ENCODE data around the gene ZNF800. TPM values are rescaled to one million over a fixed set of nuclear protein-coding genes. Genes with fewer than 3 reads are reported as not detected.
"Not testable (repeated sequence)": the region's sequence is repeated elsewhere in the genome, so short reads cannot be mapped to it uniquely, and the experiment has no call there.

The ZNF800 gene, protein sequence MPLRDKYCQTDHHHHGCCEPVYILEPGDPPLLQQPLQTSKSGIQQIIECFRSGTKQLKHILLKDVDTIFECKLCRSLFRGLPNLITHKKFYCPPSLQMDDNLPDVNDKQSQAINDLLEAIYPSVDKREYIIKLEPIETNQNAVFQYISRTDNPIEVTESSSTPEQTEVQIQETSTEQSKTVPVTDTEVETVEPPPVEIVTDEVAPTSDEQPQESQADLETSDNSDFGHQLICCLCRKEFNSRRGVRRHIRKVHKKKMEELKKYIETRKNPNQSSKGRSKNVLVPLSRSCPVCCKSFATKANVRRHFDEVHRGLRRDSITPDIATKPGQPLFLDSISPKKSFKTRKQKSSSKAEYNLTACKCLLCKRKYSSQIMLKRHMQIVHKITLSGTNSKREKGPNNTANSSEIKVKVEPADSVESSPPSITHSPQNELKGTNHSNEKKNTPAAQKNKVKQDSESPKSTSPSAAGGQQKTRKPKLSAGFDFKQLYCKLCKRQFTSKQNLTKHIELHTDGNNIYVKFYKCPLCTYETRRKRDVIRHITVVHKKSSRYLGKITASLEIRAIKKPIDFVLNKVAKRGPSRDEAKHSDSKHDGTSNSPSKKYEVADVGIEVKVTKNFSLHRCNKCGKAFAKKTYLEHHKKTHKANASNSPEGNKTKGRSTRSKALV
- 13.7 TPM for polyA plus RNA-seq (2012; ENCODE audit: missing spikeins)

GRCh38 chr7:127392566-127393367 lies at the start of gene ZNF800:
ZNF800 (minus strand) TSS chr7:127392708; CDS start chr7:127391557, 1,151 bp downstream.
- DNase-seq (ENCODE audit: insufficient read length) = peak; percentile 88
- peak; percentile 88 for FAIRE-seq
- TF ChIP-seq POLR2A (IDR thresholded peaks at IDR 0.05; ENCODE audit: low read depth, low read length) (peak; percentile 94), POLR2AphosphoS5 (IDR thresholded peaks at IDR 0.05; ENCODE audit: low read depth, low read length) (peak; percentile 90), TAF1 (IDR thresholded peaks at IDR 0.05; ENCODE audit: borderline replicate concordance, low read depth, low read length) (peak; percentile 96)

- no peak for DNase-seq (ENCODE audit: insufficient read length)
- TF ChIP-seq TAF1 (IDR thresholded peaks at IDR 0.05; ENCODE audit: borderline replicate concordance, low read depth, low read length) = no peak
- no peak for TF ChIP-seq POLR2AphosphoS5 (IDR thresholded peaks at IDR 0.05; ENCODE audit: low read depth, low read length)
- no peak for TF ChIP-seq POLR2A (IDR thresholded peaks at IDR 0.05; ENCODE audit: low read depth, low read length)
- FAIRE-seq = no peak
Measured at GRCh38 chr7:127440206-127440605, 47.7 kb upstream of the ZNF800 start.

DNA sequence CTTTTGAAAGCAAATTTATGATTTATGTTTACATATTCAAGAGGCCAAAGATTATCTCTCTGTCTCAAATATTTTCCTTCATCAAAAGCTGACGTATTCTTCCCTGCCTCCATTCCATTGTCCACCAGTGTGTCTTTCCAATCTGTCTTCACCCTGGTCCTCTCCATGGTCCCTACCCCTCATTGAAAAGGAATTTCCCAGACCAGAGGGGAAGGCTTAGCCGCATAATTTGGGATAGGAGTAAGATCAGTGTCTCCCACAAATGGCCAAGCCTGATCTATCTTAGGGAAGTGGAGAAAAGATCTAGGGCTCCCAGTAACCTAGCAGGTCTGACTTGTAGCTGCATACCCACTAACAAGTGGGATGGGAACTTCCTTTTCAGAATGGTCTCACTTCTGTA lies 46.3 kb upstream of the ZNF800 start:
- TF ChIP-seq POLR2A (IDR thresholded peaks at IDR 0.05; ENCODE audit: low read depth, low read length) = no peak
- TF ChIP-seq POLR2AphosphoS5 (IDR thresholded peaks at IDR 0.05; ENCODE audit: low read depth, low read length) = no peak
- TF ChIP-seq TAF1 (IDR thresholded peaks at IDR 0.05; ENCODE audit: borderline replicate concordance, low read depth, low read length) = no peak
- FAIRE-seq = no peak
- no peak for DNase-seq (ENCODE audit: insufficient read length)

GRCh38 chr7:127437837-127438236 lies 45.3 kb upstream of the ZNF800 start:
- no peak for FAIRE-seq
- DNase-seq (ENCODE audit: insufficient read length) = no peak

DNA sequence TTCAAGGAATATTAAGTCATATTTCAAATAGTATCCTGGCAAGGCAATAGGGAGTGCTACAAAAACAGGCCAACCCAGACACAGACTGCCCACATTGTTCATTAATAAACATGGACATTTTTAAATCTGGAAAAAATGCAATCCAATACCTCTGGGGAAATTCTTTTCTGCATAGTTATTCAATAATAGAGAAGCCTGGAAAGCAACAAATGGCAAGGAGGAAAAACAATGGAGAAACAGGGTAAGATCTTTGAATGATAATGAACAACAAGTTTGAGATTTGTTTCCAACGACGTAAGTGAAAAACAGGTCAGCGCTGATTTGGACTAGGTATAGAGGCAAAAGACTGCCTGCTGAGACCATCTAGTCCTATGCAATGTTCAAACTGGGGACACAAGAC lies 44.7 kb upstream of the ZNF800 start:
- FAIRE-seq = no peak
- no peak for TF ChIP-seq TAF1 (IDR thresholded peaks at IDR 0.05; ENCODE audit: borderline replicate concordance, low read depth, low read length)
- TF ChIP-seq POLR2AphosphoS5 (IDR thresholded peaks at IDR 0.05; ENCODE audit: low read depth, low read length) = no peak
- no peak for TF ChIP-seq POLR2A (IDR thresholded peaks at IDR 0.05; ENCODE audit: low read depth, low read length)
- DNase-seq (ENCODE audit: insufficient read length) = no peak

More at GRCh38 chr7:127437837-127438236, 45.3 kb upstream of the ZNF800 start:
- TF ChIP-seq TAF1 (IDR thresholded peaks at IDR 0.05; ENCODE audit: borderline replicate concordance, low read depth, low read length) = no peak
- TF ChIP-seq POLR2A (IDR thresholded peaks at IDR 0.05; ENCODE audit: low read depth, low read length) = no peak
- TF ChIP-seq POLR2AphosphoS5 (IDR thresholded peaks at IDR 0.05; ENCODE audit: low read depth, low read length) = no peak

- DNase-seq (ENCODE audit: insufficient read length); FAIRE-seq: not testable (repeated sequence)
Measured at GRCh38 chr7:127429281-127429680, 36.8 kb upstream of the ZNF800 start.

DNA sequence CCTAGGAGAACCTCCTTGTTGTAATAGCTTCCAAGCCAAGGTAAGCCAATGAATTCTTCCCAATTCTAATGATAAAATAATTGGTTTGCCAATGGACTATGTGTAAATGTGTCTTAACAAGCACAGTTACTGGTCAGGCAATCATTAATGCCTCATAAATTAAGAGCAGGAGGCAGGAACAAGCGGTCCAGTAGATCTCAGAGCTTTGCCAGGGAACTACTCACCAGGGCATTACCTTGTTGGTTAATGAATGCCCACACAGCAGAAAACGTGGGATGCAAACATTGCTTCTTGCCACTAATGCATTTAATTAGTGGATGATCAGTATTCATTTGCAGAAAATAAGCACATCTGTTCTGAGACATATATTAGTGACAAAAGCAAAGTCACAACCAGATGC lies 26.7 kb upstream of the ZNF800 start:
- no peak for FAIRE-seq
- no peak for TF ChIP-seq POLR2A (IDR thresholded peaks at IDR 0.05; ENCODE audit: low read depth, low read length)
- TF ChIP-seq TAF1 (IDR thresholded peaks at IDR 0.05; ENCODE audit: borderline replicate concordance, low read depth, low read length) = no peak
- TF ChIP-seq POLR2AphosphoS5 (IDR thresholded peaks at IDR 0.05; ENCODE audit: low read depth, low read length) = no peak
- no peak for DNase-seq (ENCODE audit: insufficient read length)

DNA sequence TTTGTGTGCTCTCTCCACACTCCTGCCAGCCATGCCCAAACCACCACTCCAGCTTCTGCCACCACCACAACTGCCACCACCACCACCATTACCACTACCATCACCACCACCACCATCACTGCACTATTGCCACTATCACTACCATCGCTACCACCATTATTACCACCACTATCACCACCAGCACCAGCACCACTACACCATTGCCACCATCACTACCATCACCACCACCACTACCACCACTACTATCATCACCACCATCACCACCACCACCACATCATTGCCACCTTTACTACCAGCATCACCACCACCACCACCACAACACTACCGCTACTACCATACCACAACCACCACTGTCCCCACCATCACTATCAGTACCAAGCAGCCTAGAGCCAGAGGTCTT lies 26.0 kb upstream of the ZNF800 start:
- no peak for DNase-seq (ENCODE audit: insufficient read length)
- FAIRE-seq = no peak
- TF ChIP-seq TAF1 (IDR thresholded peaks at IDR 0.05; ENCODE audit: borderline replicate concordance, low read depth, low read length) (no peak), POLR2AphosphoS5 (IDR thresholded peaks at IDR 0.05; ENCODE audit: low read depth, low read length) (no peak), POLR2A (IDR thresholded peaks at IDR 0.05; ENCODE audit: low read depth, low read length) (no peak)

DNA sequence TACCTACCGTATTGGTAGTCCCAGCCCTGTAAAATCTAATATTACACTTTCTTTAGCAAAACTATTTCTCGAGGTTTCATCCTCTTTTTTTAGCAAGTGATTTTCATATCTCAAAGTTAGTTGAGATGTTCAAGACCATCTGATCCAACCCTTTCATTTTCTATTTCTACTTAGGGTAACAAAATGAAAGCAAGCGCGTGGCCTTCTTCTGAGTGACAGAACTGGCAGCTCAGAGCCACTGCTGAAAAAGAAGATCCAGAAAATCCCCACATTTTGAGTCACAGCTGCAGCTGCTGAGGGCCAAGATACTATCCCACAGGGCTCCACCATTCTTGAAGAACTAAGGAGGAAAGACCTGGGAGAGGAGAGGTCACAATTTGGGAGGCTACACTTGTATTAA lies 24.8 kb upstream of the ZNF800 start:
- FAIRE-seq (no peak), DNase-seq (ENCODE audit: insufficient read length) (no peak)
- TF ChIP-seq TAF1 (IDR thresholded peaks at IDR 0.05; ENCODE audit: borderline replicate concordance, low read depth, low read length) (no peak), POLR2A (IDR thresholded peaks at IDR 0.05; ENCODE audit: low read depth, low read length) (no peak), POLR2AphosphoS5 (IDR thresholded peaks at IDR 0.05; ENCODE audit: low read depth, low read length) (no peak)

DNA sequence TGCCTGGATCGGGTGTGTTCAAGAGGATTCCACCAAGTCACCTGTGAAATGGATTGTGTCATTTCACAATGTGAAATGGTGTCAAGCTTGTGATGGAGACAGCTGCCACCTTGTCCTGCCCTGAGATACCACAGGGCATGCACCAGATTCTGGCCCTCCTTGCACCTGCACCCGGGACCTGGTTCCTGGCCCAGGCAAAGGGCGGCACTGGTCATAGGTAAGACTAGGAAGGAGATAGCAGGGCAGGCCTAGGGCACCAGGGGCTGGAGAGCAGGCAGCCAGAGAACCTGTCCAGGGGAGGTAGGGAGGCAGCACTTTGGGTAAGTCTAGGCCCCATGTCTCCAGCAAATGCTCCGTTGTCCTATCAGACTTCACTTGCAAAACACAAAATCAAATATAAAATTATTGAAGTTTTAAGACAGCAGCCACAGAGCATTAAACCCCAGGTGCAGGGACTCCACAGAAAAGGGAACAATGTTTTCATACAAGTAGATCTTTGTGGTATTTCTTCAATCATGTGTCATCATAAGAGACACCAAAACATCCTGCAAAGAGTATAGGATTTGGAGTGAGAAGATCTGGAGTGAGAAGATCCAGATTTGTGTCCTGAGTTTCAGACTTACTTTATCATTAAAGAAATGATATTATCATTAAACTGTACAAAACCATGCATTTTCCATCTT lies 22.7 kb upstream of the ZNF800 start:
- TF ChIP-seq POLR2AphosphoS5 (IDR thresholded peaks at IDR 0.05; ENCODE audit: low read depth, low read length) (no peak), POLR2A (IDR thresholded peaks at IDR 0.05; ENCODE audit: low read depth, low read length) (no peak), TAF1 (IDR thresholded peaks at IDR 0.05; ENCODE audit: borderline replicate concordance, low read depth, low read length) (no peak)
- DNase-seq (ENCODE audit: insufficient read length) (no peak), FAIRE-seq (no peak)

GRCh38 chr7:127413962-127414361 lies 21.5 kb upstream of the ZNF800 start:
- TF ChIP-seq POLR2A (IDR thresholded peaks at IDR 0.05; ENCODE audit: low read depth, low read length) (no peak), POLR2AphosphoS5 (IDR thresholded peaks at IDR 0.05; ENCODE audit: low read depth, low read length) (no peak), TAF1 (IDR thresholded peaks at IDR 0.05; ENCODE audit: borderline replicate concordance, low read depth, low read length) (no peak)
- DNase-seq (ENCODE audit: insufficient read length) (no peak), FAIRE-seq (no peak)
